IPS-18c (cell line): ENCODE data around the gene TUBGCP4.
A peak's percentile ranks its signal among the peaks of the same experiment; 100 is the strongest.

Experiments
- H3K4me3 ChIP-seq: 2 replicates; pipeline ENCODE4 v1.7.0; 2013; ENCODE audit warnings: low read depth, mild to moderate bottlenecking, low read length, moderate library complexity; ENCODE audit not compliant: insufficient read depth
- H3K9me3 ChIP-seq: one replicate; pipeline ENCODE4 v1.6.1; 2013; ENCODE audit warnings: mild to moderate bottlenecking, low read length, moderate library complexity; ENCODE audit not compliant: control insufficient read depth, insufficient read depth

The TUBGCP4 gene, protein sequence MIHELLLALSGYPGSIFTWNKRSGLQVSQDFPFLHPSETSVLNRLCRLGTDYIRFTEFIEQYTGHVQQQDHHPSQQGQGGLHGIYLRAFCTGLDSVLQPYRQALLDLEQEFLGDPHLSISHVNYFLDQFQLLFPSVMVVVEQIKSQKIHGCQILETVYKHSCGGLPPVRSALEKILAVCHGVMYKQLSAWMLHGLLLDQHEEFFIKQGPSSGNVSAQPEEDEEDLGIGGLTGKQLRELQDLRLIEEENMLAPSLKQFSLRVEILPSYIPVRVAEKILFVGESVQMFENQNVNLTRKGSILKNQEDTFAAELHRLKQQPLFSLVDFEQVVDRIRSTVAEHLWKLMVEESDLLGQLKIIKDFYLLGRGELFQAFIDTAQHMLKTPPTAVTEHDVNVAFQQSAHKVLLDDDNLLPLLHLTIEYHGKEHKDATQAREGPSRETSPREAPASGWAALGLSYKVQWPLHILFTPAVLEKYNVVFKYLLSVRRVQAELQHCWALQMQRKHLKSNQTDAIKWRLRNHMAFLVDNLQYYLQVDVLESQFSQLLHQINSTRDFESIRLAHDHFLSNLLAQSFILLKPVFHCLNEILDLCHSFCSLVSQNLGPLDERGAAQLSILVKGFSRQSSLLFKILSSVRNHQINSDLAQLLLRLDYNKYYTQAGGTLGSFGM

DNA sequence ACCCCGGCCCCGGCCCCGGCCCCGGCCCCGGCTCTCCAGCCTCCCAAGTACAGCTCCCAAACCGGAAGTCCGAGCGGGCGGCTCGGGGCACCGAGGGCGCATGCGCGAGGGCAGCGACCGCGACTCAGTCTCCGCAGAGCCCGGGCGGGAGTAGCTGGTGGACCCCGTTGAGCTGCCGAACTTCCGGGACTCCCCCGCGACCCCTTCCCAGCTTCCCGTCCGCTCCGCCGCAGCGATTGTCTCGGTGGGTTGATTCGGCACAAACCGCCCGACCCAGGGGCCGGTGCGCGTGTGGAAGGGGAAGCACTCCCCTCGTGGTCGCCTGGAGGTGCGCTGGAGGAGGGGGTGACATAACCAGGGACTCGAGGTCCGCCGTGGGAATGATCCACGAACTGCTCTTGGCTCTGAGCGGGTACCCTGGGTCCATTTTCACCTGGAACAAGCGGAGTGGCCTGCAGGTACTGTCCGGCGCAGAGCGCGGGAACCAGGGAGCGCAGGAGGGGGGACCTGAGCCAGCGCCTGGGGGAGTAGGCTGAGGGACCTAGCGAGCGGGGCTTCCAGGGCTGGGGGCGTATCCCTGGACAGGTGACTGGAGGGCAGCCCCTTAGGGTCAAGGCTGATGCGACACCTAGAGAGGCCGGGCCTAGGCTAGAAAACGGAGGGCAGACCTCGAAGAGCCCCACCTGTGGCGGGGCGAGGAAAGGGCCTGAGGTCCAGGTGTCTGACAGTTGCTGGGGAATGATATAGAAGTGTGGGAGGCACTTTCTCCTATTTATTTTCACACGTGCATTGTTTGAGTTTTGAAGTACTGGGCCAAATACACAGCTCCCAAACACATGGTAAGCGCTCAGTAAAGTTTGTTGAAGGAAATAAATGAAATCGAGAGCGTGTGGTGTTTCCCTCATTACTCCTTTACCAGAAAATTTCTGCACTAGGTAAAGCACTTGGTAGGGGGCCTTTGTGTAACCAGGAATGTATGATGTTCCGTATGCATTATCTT is at the start of gene TUBGCP4, which contains the start of gene ZSCAN29:
Gene TUBGCP4, plus strand, starts transcription at position 127 of the 1,000 bp plus-strand sequence. Its CDS starts 254 bp downstream, at position 381.
Gene ZSCAN29, minus strand, starts transcription at position 69 of the 1,000 bp plus-strand sequence. CDS start 1,130 bp downstream, outside the sequence.
- Histone ChIP-seq H3K4me3 (peak within 1 kb of the TSS; percentile 95), H3K9me3 (no peaks in the 10 kb centered on the region)

GRCh38 chr15:43325039-43325684 is 45.7 kb upstream of the TUBGCP4 start:
- H3K9me3 ChIP-seq = no peaks in the 10 kb centered on the region
- no peak overlapping the region for H3K4me3 ChIP-seq

DNA sequence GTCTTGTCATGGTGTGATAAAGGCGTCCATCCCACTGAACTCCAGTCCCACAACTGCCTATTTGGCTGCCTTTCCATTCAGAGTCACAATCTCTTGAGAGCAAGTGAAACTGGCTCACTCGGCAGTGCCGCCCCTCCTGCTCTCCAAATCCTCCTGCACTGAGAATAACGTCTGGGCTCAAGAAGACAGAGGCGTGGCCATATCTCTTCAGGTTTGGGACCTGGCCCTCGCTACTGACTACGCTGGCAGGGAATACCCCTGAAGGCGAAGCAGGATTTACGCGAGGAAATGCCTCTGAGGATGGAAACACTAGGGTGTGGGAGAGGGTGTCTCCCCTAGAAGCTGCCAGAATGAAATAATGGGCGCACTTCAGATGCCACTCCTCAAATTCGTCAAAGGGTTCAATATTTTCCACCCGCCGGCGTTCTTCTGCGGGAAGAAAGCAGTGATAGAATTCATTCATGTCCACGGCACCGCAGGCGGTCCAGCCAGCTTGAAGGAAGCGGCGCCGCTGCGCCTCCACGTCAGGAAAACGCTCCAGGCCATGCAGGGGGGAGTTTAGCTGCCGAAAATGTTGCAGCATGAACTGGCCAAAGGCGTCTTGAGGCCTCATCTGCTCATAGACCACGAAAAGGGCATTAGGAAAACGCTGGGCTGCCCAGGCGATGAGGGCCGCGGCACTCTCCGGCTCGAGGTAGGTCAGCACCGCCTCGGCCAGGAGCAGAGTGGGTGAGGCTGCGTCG is 41.5 kb upstream of the TUBGCP4 start:
- H3K4me3 ChIP-seq = peak overlapping the region; percentile 94
- no peaks in the 10 kb centered on the region for H3K9me3 ChIP-seq

DNA sequence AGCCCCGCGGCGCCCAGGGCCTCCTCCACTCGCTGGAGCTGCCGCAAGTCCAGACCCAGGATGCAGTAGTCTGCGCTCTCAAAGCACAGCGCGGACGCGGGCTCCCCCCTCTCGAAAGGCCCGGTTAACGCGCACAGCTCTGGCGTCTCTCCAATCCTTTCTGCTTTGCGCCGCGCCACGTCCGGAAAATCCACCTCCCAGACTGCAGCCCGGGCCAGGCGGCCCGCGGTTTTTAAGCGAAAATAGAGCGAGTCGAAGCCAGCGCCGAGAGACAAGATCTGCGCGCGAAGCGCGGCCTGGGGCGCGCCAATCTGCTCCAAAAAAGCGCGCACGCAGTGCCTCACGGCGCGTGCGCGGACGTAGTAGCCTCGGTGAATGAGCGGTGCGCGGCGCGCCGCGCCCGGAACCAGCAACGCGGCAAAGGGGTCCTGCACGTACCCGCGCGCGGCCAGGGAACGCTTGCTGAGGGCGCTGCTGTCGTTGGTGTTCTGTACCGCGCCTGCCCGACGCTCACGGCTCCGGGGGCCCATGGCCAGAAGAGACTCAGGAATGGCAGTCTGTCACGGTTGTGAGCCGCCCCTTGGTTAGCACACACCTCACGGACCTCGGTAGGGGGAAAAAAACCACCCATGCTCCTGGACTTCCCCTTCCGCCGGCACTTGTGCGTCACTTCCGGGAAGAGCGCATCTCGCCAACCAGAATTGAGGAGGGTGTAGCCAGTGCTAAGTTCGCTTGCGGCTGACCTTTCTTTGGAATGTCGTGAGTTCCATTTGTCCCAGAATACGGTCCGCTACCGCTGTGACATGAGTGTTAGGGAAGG is 40.7 kb upstream of the TUBGCP4 start, which contains the start of gene LCMT2:
Gene LCMT2, minus strand, starts transcription at position 614 of the 820 bp plus-strand sequence. Its CDS starts 84 bp downstream, at position 530.
- Histone ChIP-seq H3K4me3 (peak within 1 kb of the TSS; percentile 94), H3K9me3 (no peaks in the 10 kb centered on the region)

DNA sequence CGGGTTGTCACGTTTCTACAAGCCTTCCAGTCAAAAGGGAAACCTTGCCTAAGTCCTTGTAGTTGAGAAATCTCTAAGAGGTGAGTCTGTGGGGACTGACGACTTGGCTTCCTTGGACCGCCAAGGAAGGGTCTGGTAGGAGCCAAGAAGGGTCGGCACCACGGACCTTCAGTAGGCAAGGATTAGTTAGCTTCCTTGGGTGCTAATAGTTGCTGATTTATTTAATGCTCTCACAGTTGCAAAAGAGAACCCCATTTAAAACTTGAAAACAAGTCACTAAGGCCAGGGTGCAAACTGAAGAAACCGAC is 40.2 kb upstream of the TUBGCP4 start:
- H3K9me3 ChIP-seq = no peaks in the 10 kb centered on the region
- peak overlapping the region; percentile 94 for H3K4me3 ChIP-seq

DNA sequence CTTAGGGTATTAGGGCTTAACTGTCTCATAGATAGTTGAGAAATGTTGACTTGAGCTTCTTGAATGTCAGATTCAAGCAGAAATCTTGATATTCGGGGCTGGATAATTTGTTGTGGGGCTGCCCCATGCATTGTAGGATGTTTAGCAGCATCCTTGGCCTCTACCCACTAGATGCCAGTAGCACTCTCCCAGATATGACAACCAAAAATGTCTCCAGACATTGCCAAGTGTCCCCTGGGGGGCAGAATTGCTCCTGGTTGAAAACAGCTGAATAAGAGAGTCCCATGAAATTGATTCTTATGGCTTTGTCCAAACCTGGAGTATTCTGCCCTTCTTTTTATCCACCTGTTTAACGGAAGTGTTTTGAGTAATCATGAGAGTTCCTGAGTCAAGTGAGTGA is 24.6 kb upstream of the TUBGCP4 start:
- no peaks in the 10 kb centered on the region for H3K9me3 ChIP-seq
- H3K4me3 ChIP-seq = no peak overlapping the region

DNA sequence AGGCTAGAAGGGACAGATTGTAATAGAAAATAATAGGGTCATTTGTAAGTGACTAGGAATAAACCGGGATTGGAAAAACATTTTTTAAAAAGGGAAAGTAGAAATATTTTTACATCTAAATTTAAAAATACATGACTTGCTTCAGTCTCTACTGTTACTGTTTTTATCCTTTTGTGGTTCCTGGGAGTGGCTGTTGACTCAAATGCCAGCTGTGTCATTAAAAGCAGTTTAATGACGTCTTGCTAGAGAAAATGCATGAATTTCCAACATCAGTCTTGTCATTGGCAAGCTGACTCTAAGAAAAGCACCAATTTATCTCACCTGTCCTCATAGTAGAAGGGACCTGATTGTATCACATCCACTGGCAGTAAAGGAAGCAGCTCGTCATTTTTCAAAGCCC is 23.8 kb upstream of the TUBGCP4 start:
- Histone ChIP-seq H3K9me3 (no peaks in the 10 kb centered on the region), H3K4me3 (no peak overlapping the region)

- Histone ChIP-seq H3K4me3 (no peak overlapping the region), H3K9me3 (no peaks in the 10 kb centered on the region)
Observed at GRCh38 chr15:43352693-43353382, 18.1 kb upstream of the TUBGCP4 start.

DNA sequence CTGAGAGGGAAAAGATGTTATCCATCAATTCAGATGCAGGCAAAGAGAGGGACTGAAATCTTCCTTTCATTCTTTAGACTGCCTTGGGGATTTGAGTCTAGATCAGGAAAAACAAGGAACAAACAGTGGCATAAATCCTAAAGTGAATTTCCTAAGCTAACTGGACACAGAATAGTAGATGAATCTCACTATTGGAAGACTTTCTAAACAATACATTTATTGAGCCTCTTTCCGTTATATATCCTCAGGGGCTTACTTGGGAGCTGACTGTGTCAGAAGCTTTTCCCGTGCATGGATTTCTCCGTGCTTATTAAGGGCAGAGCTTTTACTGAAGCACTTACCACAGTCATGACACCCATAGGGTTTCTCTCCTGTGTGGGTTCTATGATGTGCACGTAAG is 10.1 kb upstream of the TUBGCP4 start:
- no peak overlapping the region for H3K4me3 ChIP-seq

GRCh38 chr15:43361313-43361903 is 9.5 kb upstream of the TUBGCP4 start:
- Histone ChIP-seq H3K4me3 (no peak overlapping the region), H3K9me3 (peaks cover 11% of the 10 kb centered on the region)

More for the DNA sequence above, 10.1 kb upstream of the TUBGCP4 start:
- H3K9me3 ChIP-seq = peaks cover 11% of the 10 kb centered on the region

GRCh38 chr15:43370310-43370974 is 459 bp upstream of the TUBGCP4 start:
- no peaks in the 10 kb centered on the region for H3K9me3 ChIP-seq
- peak overlapping the region; percentile 95 for H3K4me3 ChIP-seq

DNA sequence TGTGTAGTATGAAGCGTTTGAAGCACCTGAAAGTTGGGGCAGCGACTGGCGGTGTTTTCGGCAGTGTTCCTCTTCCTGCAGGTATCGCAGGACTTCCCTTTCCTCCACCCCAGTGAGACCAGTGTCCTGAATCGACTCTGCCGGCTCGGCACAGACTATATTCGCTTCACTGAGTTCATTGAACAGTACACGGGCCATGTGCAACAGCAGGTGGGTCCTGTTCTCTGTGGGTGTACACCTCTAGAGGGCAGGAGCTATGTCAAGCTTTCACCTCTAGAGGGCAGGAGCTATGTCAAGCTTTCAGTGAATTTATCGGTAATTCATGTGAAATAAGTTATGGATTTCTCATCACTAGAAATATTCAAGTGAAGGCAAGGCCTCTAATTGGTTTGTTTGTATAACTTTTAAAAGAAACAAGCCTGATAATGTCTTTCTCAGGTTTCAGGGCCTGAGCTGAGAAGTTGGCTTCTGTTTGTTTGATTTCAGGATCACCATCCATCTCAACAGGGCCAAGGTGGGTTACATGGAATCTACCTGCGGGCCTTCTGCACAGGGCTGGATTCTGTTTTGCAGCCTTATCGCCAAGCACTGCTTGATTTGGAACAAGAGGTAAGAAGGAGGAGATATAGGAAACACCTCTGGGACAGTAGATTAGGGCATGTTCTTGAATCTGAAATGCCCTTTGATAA is 5.3 kb downstream of the TUBGCP4 start:
- no peak overlapping the region for H3K4me3 ChIP-seq
- H3K9me3 ChIP-seq = no peaks in the 10 kb centered on the region

GRCh38 chr15:43378601-43379000 is 7.7 kb downstream of the TUBGCP4 start:
- Histone ChIP-seq H3K9me3 (no peaks in the 10 kb centered on the region), H3K4me3 (no peak overlapping the region)

GRCh38 chr15:43382310-43382709 is 11.4 kb downstream of the TUBGCP4 start:
- no peak overlapping the region for H3K4me3 ChIP-seq
- H3K9me3 ChIP-seq = no peaks in the 10 kb centered on the region
